GM21381 (cell line): Measurements from ENCODE around the gene MAST3.

Source experiments
- ATAC-seq: cut with Tn5 transposase; IDR thresholded peaks from one replicate; pipeline ENCODE4 v1.9.1; 2021; ENCODE audit warnings: mild to moderate bottlenecking, moderate library complexity; ENCODE audit not compliant: unreplicated experiment

MAST3 gene

DNA sequence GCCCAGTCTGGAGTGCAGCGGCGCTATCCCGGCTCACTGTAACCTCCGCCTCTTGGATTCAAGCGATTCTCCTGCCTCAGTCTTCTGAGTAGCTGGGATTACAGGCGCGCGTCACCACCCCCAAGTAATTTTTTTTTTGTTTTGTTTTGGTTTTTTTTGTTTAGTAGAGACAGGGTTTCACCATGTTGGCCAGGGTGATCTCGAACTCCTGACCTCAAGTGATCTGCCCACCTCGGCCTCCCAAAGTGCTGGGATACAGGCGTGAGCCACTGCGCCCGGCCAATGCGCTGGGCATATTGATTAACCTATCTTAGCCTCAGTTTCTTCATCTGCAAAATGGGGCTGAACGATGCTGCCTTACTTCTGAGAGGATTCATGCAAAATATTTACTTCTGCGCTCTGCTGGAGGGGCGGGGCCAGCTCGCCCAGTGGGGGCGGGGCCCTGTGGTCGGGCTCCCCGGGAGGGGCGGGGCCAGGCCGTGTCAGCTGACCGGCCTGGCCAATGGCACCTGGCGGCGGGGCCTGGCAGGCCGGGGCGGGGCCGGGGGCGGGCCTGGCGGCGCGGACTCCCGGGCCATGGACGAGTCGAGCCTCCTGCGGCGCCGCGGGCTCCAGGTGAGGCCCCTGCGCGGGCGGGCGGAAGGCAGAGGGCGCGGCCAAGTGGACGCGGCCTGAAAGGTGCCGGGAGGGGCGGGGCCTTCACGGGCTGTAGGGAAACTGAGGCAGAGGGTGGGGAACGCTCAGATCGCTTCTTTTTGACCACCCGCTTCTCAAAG lies at the start of gene MAST3:
Gene MAST3 (plus strand): TSS at position 562 of the 776 bp plus-strand sequence. CDS start 15 bp downstream, at position 577.
- peak; percentile 65 for ATAC-seq

DNA sequence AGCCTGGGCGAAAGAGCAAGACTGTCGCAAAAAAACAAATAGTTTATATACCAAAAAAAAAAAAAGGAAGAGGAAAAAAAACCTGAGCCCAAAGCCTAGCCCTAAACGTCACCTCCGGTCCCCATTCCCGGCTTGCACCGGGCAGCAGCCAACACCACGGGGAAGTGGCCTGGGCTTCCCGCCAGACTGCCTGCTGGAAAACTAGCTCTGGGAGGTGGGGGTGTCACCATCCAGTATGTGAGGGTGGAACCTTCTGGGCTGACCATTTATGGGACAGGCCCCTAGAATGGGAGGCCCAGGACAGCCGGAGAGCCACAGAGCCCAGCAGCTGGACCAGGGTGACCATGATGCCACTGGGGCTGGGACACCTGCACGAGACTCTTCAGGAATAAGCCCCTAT lies 48.2 kb upstream of the MAST3 start:
- ATAC-seq, result no peak

DNA sequence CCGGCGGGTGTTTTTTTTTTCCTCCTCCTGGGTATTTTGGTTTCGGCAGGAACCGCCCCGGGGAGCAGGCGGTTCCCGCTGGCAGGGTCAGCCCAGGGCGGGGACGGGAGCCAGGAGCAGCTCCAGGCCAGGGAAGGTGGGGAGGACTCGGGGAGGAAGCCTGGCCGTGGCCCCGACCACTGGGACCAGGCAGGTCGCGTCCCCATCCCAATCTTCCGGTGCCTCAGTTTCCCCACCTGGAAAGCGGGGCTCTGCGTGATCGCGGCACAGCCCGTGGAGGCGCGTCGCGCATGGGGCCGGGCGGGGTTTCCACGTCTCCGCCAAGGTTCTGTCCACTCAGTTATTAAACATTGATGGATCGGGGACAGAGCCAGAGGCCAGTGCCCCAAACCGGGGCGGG lies 45.7 kb upstream of the MAST3 start:
- no peak for ATAC-seq

DNA sequence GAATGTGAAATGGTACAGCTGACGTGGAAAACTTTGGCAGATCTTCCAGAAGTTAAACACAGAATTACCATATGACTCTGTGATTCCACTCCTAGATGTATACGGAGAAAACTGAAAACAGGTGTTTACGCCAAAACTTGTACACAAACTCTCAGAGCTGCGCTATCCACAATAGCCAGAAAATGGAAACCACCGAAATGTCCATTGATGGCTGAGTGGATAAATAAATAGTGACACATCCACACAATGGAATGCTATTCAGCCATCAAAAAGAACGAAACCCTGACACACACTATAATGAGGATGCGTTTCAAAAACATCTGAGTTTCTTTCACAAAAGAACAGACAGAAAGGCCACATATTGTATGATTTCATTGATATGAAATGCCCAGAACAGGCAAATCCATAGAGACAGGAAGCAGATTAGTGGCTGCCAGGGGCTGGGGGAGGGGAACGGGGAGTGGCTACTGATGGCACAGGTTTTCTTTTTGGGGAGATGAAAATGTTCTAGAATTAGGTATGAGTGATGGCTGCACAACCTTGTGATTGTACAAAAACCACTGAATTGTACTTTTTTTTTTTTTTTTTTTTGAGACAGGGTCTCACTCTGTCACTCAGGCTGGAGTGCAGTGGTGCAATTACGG lies 43.9 kb upstream of the MAST3 start:
- no peak for ATAC-seq

DNA sequence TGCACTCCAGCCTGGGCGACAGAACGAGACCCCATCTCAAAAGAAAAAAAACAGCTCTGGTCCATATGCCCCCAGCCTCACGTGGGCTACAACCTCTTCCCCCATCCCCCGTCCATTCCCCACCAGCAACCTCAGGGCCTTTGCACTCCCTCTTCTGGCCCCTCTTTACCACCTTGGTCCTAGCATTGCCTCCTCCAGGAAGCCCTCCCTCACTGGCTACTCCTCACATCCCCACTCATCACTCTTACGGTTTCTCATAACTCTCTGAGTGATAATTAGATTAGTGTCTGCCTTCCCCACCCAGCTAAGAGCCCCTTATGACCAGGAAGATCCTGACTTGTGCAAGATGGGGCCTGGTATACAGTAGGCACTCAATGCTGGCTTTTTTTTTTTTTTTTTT lies 41.6 kb upstream of the MAST3 start:
- no peak for ATAC-seq

DNA sequence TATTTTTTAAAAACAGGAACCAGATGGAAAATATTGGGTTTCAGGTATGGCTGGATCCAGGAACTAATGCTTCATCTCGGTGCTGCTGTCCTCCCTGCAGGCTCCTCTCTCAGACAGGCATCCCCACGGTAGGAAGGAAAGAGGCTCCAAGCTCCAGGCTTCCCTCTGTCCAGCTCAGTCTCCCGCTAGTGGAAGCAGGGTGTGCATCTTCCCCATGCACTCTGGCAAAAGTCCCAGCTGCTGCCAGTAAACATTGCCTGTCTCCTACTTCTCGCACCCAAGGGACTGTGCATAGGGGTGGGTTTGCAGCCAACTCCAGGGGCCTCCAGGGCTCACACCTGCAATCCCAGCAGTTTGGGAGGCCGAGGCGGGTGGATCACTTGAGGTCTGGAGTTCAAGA lies 40.0 kb upstream of the MAST3 start:
- ATAC-seq, result no peak

DNA sequence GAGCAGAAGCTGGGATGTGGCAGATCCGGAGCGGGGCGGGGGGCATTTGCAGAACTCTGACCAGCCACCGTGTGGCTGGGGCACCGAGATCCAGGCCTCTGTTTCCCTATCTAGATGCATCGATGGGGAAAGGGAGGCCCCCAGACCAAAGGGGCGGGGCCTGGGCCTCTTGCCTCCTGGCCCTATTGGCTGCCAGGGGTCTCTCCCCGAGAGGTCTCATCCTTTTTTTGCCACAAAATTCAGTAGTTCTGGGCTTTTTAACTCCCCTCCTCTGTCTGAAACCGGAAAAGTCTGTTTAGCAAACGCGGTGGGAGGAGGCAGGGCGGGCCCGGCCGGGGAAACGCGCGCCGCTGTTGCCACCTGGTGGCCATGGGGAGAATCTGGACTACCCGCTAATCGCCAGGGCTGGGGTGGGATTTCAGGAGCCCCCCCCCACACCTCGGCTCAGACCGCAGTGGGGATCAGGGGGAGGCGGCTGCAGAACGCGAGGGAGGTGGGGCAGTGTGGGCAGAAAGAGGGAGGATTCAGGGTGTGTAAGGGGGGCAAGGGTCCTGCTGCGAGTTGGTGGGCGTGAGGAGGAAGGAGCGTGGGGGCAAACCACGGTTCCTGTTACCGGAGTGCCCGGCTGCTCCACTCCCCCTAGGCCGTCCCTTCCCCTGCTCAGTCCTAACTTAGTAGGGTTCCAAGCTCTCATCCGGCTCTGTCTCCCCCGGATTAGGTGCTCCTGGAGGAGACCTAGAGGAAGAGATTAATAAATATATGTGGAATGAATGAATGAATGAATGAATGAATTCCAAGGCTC lies 39.2 kb upstream of the MAST3 start:
- no peak for ATAC-seq

DNA sequence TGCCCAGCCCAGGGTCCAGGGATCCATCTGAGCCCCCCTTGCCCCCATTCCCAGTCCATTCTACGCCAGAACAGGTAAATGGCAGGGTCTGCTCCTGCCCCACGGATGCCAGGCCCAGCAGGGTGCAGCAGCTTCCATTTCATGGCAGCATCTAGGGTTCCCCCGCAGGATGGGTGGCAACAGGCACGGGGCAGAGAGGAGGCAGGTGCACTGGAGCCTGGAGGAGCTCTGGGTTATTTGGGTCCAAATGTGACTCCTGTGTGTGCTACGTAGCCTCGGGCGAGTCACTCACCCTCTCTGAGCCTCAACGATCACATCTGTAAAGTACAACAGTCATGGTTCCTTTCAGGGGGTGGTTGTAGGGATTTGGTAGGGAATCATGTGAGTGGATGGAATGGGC lies 38.3 kb upstream of the MAST3 start:
- ATAC-seq, result no peak

DNA sequence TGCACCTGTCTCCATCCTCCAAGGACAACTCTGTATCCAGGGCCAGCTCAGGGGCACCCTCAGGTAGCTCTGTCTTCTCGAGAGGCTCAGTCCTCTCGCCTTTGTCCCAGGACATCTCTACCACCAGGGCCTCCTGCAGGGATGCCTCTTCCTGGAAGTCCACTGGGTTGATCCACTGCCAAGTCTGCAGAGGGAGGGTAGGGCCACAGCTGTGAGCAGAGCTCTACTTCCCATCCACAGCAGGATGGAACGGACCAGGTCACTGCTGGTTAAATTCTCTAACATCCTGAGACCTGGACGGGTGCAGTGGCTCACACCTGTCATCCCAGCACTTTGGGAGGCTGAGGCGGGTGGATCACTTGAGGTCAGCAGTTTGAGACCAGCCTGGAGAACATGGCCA lies 37.7 kb upstream of the MAST3 start:
- ATAC-seq, result no peak

DNA sequence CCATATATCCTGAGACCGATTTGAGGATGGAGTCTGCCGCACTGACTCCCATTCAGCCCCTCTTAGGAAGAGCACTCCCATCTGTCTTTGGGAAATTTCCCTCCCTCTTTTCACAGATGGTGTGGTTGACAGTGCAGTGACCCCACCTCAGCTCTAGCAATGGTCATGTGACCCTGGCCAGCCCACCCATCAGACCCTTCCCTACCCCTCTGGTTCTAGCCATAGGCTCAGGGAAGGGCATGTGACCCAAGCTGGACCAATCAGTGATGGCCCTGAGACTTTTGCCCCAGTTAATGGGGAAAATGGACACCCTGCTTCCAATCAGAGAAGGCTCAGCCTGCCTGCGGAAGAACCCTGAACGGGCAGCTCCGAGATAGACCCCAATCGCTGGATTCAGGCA lies 37.1 kb upstream of the MAST3 start:
- no peak for ATAC-seq

DNA sequence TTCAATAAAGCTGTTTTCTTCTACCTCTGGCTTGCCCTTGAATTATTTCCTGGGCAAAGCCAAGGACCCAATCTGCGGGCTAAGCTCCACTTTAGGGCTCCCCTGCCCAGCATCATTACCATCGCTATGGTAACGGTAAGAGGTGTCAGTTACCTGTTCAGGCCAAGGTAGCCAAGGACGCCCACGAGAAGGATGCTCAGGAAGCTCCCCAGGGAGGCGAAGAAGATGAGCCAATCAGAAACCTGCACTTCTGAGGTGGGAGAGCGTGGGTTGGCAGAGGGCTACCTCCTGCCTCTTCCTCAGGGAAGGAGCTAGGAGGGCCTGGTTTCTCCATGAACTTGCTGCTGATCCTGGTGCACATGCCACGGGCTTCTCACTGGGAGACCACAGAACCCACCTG lies 35.5 kb upstream of the MAST3 start:
- ATAC-seq, result no peak

DNA sequence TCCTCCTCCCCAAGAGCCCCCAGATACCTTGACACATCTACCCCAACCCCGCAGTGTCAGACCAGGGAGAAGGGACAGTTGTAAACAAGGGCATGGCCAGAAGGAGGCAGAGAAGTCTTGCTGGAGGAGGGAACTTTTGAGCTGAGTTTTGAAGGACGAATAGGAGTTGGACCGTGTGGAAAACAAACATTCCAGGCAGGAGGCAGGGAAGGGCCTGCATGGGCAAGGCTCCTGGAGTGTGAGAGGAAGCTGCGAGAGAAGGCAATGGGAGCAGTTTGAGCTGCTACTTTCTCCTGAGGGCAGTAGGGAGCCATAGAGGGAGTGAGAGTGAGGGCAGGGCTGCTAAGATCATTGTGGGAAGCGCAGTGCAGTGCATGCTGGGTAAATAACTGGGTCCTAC lies 34.1 kb upstream of the MAST3 start:
- ATAC-seq, result no peak

DNA sequence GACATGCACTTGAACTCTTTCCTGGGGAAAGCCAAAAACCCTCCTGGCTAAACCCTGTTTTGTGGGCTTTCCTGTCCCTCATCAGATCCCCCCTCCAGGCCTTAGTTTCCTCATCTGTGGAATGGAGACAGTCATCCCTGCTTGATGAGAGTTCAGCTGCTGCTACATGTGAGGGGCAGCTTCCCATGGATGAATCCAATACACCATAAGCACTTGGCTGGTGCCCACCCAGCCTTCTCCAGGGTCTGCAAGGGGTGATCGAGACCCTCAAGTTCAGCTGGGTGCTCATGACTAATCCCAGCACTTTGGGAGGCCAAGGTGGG lies 32.4 kb upstream of the MAST3 start:
- no peak for ATAC-seq

DNA sequence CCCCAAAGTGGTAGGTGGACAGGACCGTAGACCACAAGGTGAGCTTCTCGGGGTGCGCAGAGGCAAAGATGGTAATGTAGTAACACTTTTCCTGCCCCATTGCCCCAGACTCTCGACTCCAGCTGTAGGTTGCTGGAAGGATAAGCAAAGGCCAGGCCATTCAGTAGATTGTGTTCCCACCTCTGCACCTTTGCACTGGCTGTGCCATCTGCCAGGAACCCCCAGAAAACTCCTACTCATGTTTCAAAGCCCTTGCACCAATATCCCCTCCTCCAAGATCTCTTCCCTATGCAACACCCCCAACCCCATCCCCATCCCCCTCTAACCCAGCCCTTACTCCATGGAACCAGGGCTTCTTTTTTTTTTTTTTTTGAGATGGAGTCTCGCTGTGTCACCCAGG lies 29.2 kb upstream of the MAST3 start:
- ATAC-seq, result no peak

DNA sequence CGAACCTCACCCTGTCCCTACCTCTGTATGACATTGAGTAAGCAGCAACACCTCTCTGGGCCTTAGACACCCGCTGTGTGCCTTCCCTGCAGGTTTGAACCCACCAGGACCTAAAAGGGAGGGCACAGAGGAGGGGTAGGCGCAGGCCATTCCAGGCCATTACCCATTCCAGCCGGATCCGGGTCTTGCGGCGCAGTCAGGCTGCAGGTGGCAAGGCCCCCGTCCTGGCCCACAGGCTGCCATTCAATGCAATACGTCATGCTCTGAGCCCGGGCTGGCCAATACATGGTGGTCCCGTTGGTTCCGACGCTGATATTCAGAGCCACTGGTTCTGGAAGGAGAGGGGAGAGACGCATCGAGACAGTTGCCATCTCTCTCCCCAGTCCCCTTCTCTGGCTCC lies 28.2 kb upstream of the MAST3 start:
- no peak for ATAC-seq

DNA sequence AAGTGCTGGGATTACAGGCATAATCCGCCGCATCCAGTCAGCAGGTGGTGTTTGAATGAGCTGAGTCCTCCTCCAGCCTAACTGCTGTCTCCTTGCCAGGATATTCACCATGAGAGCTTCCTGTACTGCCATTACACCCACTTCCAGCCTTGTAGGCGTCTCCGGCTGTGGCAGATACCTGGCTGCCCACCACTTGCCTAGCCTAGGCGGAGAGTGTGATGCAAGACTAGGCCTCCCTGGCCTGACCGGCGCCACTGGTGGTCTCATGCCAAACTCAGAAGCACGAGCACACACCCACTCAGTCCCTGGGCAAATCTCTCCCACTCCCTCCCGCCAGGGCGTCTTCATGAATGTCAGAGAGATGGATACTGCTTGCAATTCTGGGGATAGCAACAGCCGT lies 27.4 kb upstream of the MAST3 start:
- no peak for ATAC-seq

DNA sequence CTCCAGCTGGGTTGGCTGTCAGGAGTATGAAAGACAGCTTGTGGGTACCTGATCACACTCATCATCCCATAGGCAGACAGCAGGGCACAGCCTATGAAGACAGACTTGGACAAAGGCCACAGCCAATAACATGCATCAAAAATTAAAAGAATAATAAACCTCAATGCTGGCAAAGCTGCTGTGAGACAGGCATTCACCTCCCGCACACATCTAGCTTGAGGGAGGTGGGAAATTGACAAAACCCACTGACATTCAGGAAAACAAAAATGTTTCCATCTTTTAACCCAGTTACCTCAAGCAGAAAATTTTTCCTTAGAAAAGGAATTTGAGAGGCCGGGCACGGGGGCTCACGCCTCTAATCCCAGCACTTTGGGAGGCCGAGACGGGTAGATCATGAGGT lies 25.2 kb upstream of the MAST3 start:
- no peak for ATAC-seq

DNA sequence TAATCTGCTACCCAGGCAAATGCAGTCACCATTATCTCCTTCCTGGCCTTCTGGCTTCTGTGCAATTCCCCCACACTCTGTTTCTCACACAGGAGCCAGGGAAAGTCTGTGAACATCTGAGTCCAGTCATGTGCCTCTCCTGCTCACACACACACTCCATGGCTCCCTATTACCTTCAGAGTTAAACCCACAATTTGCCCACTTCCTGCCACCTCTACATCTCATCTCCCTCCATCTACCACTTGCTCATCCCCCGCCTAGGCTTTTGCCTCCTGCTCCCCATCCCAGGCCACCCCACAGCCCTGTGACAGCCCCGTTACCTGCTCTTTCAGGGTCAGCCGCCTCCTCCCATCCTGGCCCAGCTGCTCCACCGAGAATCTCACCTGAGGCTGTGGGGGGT lies 24.4 kb upstream of the MAST3 start:
- ATAC-seq, result no peak

DNA sequence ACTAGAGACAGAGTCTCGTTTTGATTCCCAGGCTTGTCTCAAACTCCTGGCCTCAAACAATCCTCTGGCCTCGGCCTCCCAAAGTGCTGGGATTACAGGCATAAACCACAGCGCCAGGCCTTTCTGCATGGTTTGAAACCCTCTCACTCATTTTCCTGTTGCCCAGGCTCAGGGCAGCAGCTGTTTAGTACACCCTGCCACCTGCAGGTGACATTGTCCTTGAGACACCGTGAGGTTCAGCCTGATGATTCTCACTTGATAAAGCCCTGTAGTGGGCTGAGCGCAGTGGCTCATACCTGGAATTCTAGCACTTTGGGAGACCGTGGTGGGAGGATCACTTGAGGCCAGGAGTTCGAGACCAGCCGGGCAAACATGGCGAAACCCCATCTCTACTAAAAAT lies 23.4 kb upstream of the MAST3 start:
- ATAC-seq, result no peak

DNA sequence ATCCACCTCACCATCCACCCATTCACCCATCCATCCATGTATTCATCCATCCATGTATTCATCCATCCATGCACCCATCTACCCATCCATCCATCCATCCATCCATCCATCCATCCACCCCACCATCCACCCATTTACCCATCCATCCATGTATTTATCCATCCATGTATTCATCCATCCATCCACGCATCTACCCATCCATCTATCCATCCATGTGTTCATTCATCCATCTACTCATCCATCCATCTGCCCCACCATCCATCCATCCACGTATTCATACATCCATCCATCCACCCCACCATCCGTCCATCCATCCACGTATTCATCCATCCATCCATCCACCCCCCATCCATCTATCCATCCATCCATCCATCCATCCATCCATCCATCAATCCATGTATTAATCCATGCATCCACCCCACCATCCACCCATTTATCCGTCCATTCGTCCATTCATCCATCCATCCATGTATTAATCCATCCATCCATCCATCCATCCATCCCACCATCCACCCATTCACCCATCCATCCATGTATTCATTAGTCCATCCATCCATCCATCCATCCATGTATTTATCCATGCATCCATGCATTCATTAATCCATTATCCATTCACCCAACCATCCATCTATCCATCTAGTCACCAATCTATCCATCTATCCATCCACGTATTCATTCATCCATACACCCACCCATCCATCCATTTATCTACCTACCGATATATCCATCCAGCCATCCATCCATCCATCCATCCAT lies 13.5 kb upstream of the MAST3 start:
- no peak for ATAC-seq

DNA sequence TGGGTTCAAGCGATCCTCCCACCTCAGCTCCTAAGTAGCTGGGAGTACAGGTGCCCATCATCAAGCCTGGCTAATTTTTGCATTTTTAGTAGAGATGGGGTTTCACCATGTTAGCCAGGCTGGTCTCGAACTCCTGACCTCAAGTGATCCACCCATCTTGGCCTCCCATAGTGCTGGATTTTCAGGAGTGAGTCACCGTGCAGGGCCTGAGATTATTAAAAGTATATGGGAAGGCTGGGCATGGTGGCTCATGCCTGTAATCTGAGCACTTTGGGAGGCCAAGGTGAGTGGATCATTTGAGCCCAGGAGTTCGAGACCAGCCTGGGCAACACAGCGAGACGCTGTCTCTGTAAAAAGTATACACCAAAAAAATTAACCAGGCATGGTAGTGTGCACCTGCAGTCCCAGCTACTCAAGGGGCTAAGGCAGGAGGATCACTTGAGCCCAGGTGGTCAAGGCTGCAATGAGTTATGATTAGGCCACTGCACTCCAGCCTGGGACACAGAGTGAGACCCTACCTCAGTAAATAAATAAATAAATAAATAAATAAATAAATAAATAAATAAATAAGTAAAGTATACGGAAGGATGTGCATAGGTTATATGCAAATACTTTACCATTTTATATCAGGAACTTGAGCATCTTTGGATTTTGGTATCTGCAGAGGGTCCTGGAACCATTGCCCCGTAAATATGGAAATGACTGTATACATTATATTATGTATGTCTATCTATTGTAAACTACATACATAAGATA lies 11.7 kb upstream of the MAST3 start:
- ATAC-seq, result no peak
